CD14-positive monocyte (primary cell): ENCODE results near the gene DHPS. TPM values are rescaled to one million over a fixed set of nuclear protein-coding genes. Genes with fewer than 3 reads are reported as not detected.
A peak's percentile ranks its signal among the peaks of the same experiment; 100 is the strongest.

ENCODE experiments used
- DNase-seq, 3 donors: peaks; one replicate each; pipeline ENCODE4 v3.0.0-alpha.2; 2011 to 2022
- H2AFZ ChIP-seq: 2 replicates; pipeline ENCODE4 v1.6.0; 2012; ENCODE audit warnings: mild to moderate bottlenecking, low read depth, low read length, inconsistent platforms; ENCODE audit not compliant: insufficient read depth, poor library complexity, severe bottlenecking
- H3K27ac ChIP-seq, 2 donors: 1 replicate in 1 of 2; 2 replicates in 1 of 2; pipeline ENCODE4 v1.5.1; 2012 to 2013; ENCODE audit warnings: low read length in 2 of 2, control low read depth in 1 of 2, inconsistent platforms in 1 of 2, low read depth in 1 of 2, mild to moderate bottlenecking in 1 of 2
- H3K27me3 ChIP-seq, 2 donors: one replicate each; pipeline versions ENCODE4 v1.6.0 to v1.6.1; 2011 to 2013; ENCODE audit warnings: low read length in 2 of 2; ENCODE audit not compliant: control insufficient read depth in 2 of 2, insufficient read depth in 2 of 2
- H3K36me3 ChIP-seq, 2 donors: replicated peaks in 1 of 2; 1 replicate in 1 of 2; 2 replicates in 1 of 2; pipeline versions ENCODE4 v1.5.1 to v1.6.1; 2012 to 2013; ENCODE audit warnings: low read length in 2 of 2, control low read depth in 1 of 2, inconsistent platforms in 1 of 2, mild to moderate bottlenecking in 1 of 2; ENCODE audit not compliant: insufficient read depth in 2 of 2, control insufficient read depth in 1 of 2
- H3K4me1 ChIP-seq, 2 donors: 1 replicate in 1 of 2; 2 replicates in 1 of 2; pipeline versions ENCODE4 v1.5.1 to v1.6.1; 2012 to 2013; ENCODE audit warnings: low read length in 2 of 2, control low read depth in 1 of 2, inconsistent platforms in 1 of 2, mild to moderate bottlenecking in 1 of 2, moderate library complexity in 1 of 2; ENCODE audit not compliant: insufficient read depth in 2 of 2, control insufficient read depth in 1 of 2
- H3K4me2 ChIP-seq: replicated peaks from 2 replicates; pipeline ENCODE3; 2012; ENCODE audit warnings: low read length, moderate library complexity, mild to moderate bottlenecking; ENCODE audit not compliant: poor library complexity, severe bottlenecking; ENCODE audit errors: extremely low read depth
- H3K4me3 ChIP-seq, 3 experiments: fragments of 200-600 bp in 1 of 3; sonication (generic) in 1 of 3; replicated peaks in 1 of 3; 1 replicate in 2 of 3; 2 replicates in 1 of 3; pipeline ENCODE4 v1.5.1; 2011 to 2013; ENCODE audit warnings: low read length in 3 of 3, mild to moderate bottlenecking in 3 of 3, control low read depth in 2 of 3, low read depth in 2 of 3, inconsistent platforms in 1 of 3, moderate library complexity in 1 of 3
- H3K79me2 ChIP-seq: 2 replicates; pipeline ENCODE4 v1.6.0; 2012; ENCODE audit warnings: mild to moderate bottlenecking, control low read depth, inconsistent platforms, low read length, moderate library complexity; ENCODE audit not compliant: insufficient read depth
- H3K9ac ChIP-seq: 2 replicates; pipeline ENCODE4 v1.6.0; 2017; ENCODE audit warnings: low read length, mild to moderate bottlenecking; ENCODE audit not compliant: insufficient read depth, poor library complexity, severe bottlenecking
- H3K9me3 ChIP-seq, 2 donors: replicated peaks in 1 of 2; 1 replicate in 1 of 2; 2 replicates in 1 of 2; pipeline versions ENCODE4 v1.5.1 to v1.6.1; 2012 to 2013; ENCODE audit warnings: low read length in 2 of 2, control low read depth in 1 of 2; ENCODE audit not compliant: control insufficient read depth in 1 of 2, insufficient read depth in 1 of 2
- H4K20me1 ChIP-seq: 2 replicates; pipeline ENCODE4 v1.6.0; 2012; ENCODE audit warnings: mild to moderate bottlenecking, low read length, control low read depth, moderate library complexity; ENCODE audit not compliant: insufficient read depth
- H3K27ac Mint-ChIP-seq, 7 donors: one replicate each; pipeline ENCODE4 v1.8.0; 2020; ENCODE audit warnings: mild to moderate bottlenecking in 7 of 7, mixed read lengths in 7 of 7, moderate library complexity in 6 of 7, inconsistent platforms in 2 of 7
- H3K27me3 Mint-ChIP-seq, 3 donors: one replicate each; pipeline ENCODE4 v1.8.0; 2021 to 2022; ENCODE audit warnings: low read depth in 3 of 3, mild to moderate bottlenecking in 3 of 3, mixed read lengths in 3 of 3, moderate library complexity in 3 of 3, inconsistent platforms in 1 of 3
- H3K36me3 Mint-ChIP-seq, 2 donors: one replicate each; pipeline ENCODE4 v1.8.0; 2020; ENCODE audit warnings: mixed read lengths in 2 of 2, inconsistent platforms in 1 of 2, mild to moderate bottlenecking in 1 of 2
- H3K4me1 Mint-ChIP-seq: one replicate; pipeline ENCODE4 v1.8.0; 2020; ENCODE audit warnings: mild to moderate bottlenecking, mixed read lengths
- H3K4me3 Mint-ChIP-seq, 2 donors: one replicate each; pipeline ENCODE4 v1.8.0; 2020; ENCODE audit warnings: mild to moderate bottlenecking in 2 of 2, mixed read lengths in 2 of 2, moderate library complexity in 1 of 2
- H3K9me3 Mint-ChIP-seq, 7 donors: one replicate each; pipeline ENCODE4 v1.8.0; 2020 to 2022; ENCODE audit warnings: mixed read lengths in 7 of 7, mild to moderate bottlenecking in 6 of 7, moderate library complexity in 6 of 7, inconsistent platforms in 2 of 7
- WGBS: methylation state at CpG from one replicate; pipeline ENCODE4 v1.1.5; 2013; ENCODE audit warnings: missing lambda C conversion rate; ENCODE audit not compliant: insufficient coverage; 5-methylcytosine and 5-hydroxymethylcytosine counted together
- intact Hi-C, 2 donors: fragments of 100-400 bp; cut with micrococcal nuclease; formaldehyde crosslinking; loops; one replicate each; pipeline versions ENCODE4 v1.15.0 to v1.15.1; 2023
- polyA plus RNA-seq, 3 donors: library from polyadenylated mRNA; depleted of rRNA in 1 of 3; unstranded in 2 of 3; stranded (reverse) in 1 of 3; fragments of 300-500 nt in 2 of 3; fragments of >200 nt in 1 of 3; fragmentation: Illumina TruSeq in 2 of 3; gene quantifications; 1 replicate in 2 of 3; 2 replicates in 1 of 3; pipeline ENCODE4 v1.2.3, GENCODE V29; 2012 to 2021
- TF ChIP-seq, protein P1 (sequence below): fragments of 200-600 bp; IDR thresholded peaks from one replicate; pipeline ENCODE4 v1.8.0; 2022; ENCODE audit warnings: antibody characterized with exemption, mild to moderate bottlenecking

The DHPS gene
- polyA plus RNA-seq, 3 donors: 51.0 to 130 (median 53.4) TPM

DNA sequence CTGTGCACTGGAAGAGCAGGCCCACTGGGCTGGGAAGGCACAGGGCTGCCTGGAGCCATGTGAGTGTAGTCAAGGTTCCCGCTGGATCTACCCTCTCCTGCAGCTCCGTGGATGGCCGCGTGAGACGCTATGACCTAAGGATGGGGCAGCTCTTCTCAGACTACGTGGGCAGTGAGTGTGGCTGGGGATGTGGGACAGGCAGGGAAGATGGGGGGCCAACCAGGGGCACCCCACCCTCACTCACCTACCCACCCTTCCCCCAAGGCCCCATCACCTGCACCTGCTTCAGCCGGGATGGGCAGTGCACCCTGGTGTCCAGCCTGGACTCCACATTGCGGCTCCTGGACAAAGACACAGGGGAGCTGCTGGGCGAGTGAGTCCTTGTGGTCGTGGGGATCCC lies 8.9 kb downstream of the DHPS start:
- Histone ChIP-seq H3K79me2 (peaks cover 34% of the 10 kb centered on the region), H3K9ac (no peak overlapping the region), H3K4me2 (no peak overlapping the region), H2AFZ (no peak overlapping the region), H3K4me1 (peaks cover 22 to 34% of the 10 kb centered on the region in 2 donors), H3K9me3 (no peaks in the 10 kb centered on the region), H3K27ac (no peak overlapping the region), H3K4me3 (no peak overlapping the region), H4K20me1 (peaks cover 47% of the 10 kb centered on the region), H3K27me3 (no peaks in the 10 kb centered on the region), H3K36me3 (peaks cover 43 to 54% of the 10 kb centered on the region in 2 donors)
- TF ChIP-seq, protein P1, sequence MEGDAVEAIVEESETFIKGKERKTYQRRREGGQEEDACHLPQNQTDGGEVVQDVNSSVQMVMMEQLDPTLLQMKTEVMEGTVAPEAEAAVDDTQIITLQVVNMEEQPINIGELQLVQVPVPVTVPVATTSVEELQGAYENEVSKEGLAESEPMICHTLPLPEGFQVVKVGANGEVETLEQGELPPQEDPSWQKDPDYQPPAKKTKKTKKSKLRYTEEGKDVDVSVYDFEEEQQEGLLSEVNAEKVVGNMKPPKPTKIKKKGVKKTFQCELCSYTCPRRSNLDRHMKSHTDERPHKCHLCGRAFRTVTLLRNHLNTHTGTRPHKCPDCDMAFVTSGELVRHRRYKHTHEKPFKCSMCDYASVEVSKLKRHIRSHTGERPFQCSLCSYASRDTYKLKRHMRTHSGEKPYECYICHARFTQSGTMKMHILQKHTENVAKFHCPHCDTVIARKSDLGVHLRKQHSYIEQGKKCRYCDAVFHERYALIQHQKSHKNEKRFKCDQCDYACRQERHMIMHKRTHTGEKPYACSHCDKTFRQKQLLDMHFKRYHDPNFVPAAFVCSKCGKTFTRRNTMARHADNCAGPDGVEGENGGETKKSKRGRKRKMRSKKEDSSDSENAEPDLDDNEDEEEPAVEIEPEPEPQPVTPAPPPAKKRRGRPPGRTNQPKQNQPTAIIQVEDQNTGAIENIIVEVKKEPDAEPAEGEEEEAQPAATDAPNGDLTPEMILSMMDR: no peak
- Mint-ChIP-seq H3K4me1 (peaks cover 33% of the 10 kb centered on the region), H3K27ac (peak overlapping the region in 2 of 7 donors; percentile 48 to 63), H3K36me3 (peaks cover 49 to 64% of the 10 kb centered on the region in 2 donors), H3K4me3 (no peak overlapping the region), H3K27me3 (no peaks in the 10 kb centered on the region), H3K9me3 (peaks cover 0 to 3% (median 0%) of the 10 kb centered on the region in 7 donors)
- DNase-seq: no peak
- WGBS: 95% methylated on average over 3 of the region's 10 CpGs
- intact Hi-C loops: loop anchor here (1.0 to 2.0 kb wide), 2 partner anchors 108 kb away; no protein-coding TSS in a partner anchor

DNA sequence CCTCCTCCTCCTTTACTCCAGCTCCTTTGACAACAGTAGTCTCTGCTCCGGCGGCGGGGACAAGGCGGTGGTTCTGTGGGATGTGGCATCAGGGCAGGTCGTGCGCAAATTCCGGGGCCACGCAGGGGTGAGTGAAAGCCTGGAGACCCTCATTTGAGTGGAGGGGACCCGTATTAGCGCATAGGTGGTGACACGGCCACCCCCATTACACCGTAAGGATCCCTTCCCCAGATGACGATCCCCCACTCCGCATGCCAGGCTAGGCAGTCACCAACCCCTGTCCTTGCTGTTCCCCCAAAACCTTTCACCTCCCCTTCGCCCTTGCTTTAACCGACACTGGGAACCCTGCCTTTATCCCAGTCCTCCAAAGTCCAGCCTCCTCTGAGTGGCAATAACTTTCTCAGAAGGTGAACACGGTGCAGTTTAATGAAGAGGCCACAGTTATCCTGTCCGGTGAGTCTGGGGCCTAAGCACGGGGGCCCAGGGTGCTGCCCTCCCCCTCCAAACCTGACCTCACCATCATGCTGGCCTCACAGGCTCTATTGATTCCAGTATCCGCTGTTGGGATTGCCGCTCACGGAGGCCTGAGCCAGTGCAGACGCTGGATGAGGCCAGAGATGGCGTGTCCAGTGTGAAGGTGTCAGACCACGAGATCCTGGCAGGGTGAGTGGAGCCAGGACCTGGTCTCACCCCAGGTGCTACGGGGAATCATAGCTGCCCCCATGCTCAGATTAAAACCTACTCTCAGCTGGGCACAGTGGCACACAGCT lies 11.3 kb downstream of the DHPS start:
- H3K4me1 ChIP-seq: peaks cover 36 to 47% of the 10 kb centered on the region in 2 donors
- peaks cover 23 to 31% of the 10 kb centered on the region in 2 donors for H3K36me3 ChIP-seq
- Mint-ChIP-seq H3K36me3 (peaks cover 29 to 41% of the 10 kb centered on the region in 2 donors), H3K27me3 (peaks cover 0 to 3% (median 0%) of the 10 kb centered on the region in 3 donors), H3K9me3 (peaks cover 0 to 3% (median 0%) of the 10 kb centered on the region in 7 donors), H3K27ac (peak overlapping the region; percentile 81 to 100 (median 100)), H3K4me1 (peaks cover 40% of the 10 kb centered on the region), H3K4me3 (peak overlapping the region; percentile 90 to 97)
- no peaks in the 10 kb centered on the region for H3K9me3 ChIP-seq
- H3K9ac ChIP-seq: peak overlapping the region; percentile 92
- intact Hi-C loops: no loop called here
- peak overlapping the region; percentile 78 to 100 for H3K27ac ChIP-seq
- H3K27me3 ChIP-seq: no peaks in the 10 kb centered on the region
- peaks cover 58% of the 10 kb centered on the region for H3K79me2 ChIP-seq
- WGBS: 76% methylated on average over 12 of the region's 26 CpGs
- DNase-seq: no peak
- peak overlapping the region; percentile 94 for H2AFZ ChIP-seq
- peak overlapping the region; percentile 95 for H3K4me2 ChIP-seq
- H3K4me3 ChIP-seq: peak overlapping the region; percentile 61 to 96 (median 81)
- TF ChIP-seq, protein P1: no peak
- H4K20me1 ChIP-seq: peaks cover 38% of the 10 kb centered on the region
